ENCODE measurements around the gene COL18A1. TPM values are rescaled to one million over a fixed set of nuclear protein-coding genes. Genes with fewer than 3 reads are reported as not detected.

Gene COL18A1
- total and polyA plus RNA-seq, 2 experiments from 2014 or later = 97.1 to 140 TPM

DNA sequence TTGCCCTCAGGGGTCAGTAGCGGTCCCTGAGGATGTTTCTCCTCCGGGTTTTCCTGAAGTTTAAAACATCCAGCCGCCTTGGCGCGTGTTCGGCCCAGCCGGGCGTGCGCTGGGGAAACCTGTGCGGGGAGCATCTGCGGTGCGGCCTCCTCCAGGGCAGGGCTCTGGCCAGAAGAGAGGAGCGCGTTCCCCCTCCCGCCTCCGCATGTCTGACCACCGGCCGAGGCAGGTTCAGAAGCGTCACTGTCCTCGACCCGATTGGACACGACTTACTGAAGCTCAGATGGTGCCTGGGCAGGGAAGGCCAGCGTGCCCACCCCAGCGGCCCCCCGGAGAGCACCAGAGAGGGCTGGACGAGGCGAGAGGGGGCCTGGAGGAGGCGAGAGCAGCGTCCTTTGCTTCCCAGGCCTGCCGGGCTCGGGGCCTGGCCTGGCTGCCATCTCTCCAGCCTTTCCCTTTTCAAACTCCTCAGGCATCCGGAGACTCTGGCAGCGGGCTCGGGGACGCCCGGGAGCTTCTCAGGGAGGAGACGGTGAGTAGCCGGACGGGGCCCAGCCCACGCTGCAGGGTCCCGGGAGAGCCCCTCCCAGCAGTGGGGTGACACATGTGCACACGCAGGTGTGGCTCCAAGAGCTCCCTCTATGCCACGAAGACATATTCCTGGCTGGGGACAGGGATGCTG is 70.2 kb downstream of the COL18A1 start:
- WGBS (ENCODE audit: low lambda C conversion rate, missing lambda C conversion rate) = 96% methylated on average over 43 of the region's 43 CpGs
- no peak overlapping the region for H2AFZ ChIP-seq
- H3K4me1 ChIP-seq (ENCODE audit: insufficient read depth) = peaks cover 25% of the 10 kb centered on the region
- no peaks in the 10 kb centered on the region for H3K9me2 ChIP-seq (replicated peaks; ENCODE audit: insufficient read depth)
- H3K27ac ChIP-seq = no peak overlapping the region
- H3K4me2 ChIP-seq = no peak overlapping the region
- no peaks in the 10 kb centered on the region for H4K20me1 ChIP-seq (ENCODE audit: insufficient read depth, poor library complexity, severe bottlenecking)
- H3K36me3 ChIP-seq (replicated peaks; ENCODE audit: insufficient read depth, low read depth) = no peaks in the 10 kb centered on the region
- H3K79me2 ChIP-seq = peaks cover 4% of the 10 kb centered on the region
- no peaks in the 10 kb centered on the region for H3K9me3 ChIP-seq (ENCODE audit: low read depth)
- TF ChIP-seq EZH2phosphoT487 (IDR thresholded peaks at IDR 0.05; ENCODE audit: low read depth, severe bottlenecking, unreplicated experiment) (no peak), EZH2 (IDR thresholded peaks at IDR 0.05; ENCODE audit: borderline replicate concordance) (no peak)
- TF ChIP-seq, protein P1, sequence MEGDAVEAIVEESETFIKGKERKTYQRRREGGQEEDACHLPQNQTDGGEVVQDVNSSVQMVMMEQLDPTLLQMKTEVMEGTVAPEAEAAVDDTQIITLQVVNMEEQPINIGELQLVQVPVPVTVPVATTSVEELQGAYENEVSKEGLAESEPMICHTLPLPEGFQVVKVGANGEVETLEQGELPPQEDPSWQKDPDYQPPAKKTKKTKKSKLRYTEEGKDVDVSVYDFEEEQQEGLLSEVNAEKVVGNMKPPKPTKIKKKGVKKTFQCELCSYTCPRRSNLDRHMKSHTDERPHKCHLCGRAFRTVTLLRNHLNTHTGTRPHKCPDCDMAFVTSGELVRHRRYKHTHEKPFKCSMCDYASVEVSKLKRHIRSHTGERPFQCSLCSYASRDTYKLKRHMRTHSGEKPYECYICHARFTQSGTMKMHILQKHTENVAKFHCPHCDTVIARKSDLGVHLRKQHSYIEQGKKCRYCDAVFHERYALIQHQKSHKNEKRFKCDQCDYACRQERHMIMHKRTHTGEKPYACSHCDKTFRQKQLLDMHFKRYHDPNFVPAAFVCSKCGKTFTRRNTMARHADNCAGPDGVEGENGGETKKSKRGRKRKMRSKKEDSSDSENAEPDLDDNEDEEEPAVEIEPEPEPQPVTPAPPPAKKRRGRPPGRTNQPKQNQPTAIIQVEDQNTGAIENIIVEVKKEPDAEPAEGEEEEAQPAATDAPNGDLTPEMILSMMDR (IDR thresholded peaks at IDR 0.05; ENCODE audit: poor library complexity) = no peak
- H3K4me3 ChIP-seq = no peak overlapping the region
- DNase-seq (ENCODE audit: low spot score) = no peak
- no peaks in the 10 kb centered on the region for H3K27me3 ChIP-seq

DNA sequence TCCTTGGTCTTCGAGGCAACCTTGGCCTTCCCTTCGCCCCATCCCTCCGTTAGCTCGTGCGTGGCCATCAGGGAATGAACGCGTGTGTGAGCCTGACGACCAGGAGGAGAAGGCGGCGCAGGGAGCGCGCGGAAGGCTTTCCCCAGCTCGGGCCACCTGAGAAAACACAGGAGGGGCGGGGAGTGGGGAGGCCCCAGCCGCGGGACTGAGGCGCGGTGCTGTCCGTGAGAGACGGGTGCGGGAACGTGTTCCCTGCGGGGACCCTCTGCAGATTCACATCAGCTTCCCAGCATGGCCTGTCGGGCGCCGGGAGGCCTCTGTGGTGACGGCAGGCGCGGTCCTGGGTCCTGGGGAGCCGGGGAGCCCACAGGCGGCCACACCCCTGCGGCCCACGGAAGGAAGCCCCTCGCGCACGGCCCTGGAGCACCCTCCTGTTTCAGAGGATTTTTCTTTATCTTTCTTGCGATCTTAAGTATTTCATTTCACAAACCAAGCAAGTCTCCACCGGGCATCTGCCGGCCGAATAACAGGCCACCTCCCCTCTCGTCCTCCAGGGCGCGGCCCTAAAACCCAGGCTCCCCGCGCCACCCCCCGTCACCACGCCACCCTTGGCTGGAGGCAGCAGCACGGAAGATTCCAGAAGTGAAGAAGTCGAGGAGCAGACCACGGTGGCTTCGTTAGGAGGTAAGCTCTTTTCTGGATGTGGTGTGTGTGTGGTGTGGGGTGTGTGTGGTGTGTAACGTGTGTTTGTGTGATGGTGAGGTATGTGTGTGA is 71.0 kb downstream of the COL18A1 start:
- H3K9me2 ChIP-seq (replicated peaks; ENCODE audit: insufficient read depth) = no peaks in the 10 kb centered on the region
- H3K79me2 ChIP-seq = peaks cover 4% of the 10 kb centered on the region
- H4K20me1 ChIP-seq (ENCODE audit: insufficient read depth, poor library complexity, severe bottlenecking) = no peaks in the 10 kb centered on the region
- TF ChIP-seq EZH2phosphoT487 (IDR thresholded peaks at IDR 0.05; ENCODE audit: low read depth, severe bottlenecking, unreplicated experiment) (no peak), EZH2 (IDR thresholded peaks at IDR 0.05; ENCODE audit: borderline replicate concordance) (no peak)
- TF ChIP-seq, protein P1 (IDR thresholded peaks at IDR 0.05; ENCODE audit: poor library complexity) = no peak
- no peaks in the 10 kb centered on the region for H3K9me3 ChIP-seq (ENCODE audit: low read depth)
- no peak overlapping the region for H3K4me3 ChIP-seq
- no peak overlapping the region for H3K4me2 ChIP-seq
- no peak for DNase-seq (ENCODE audit: low spot score)
- 95% methylated on average over 47 of the region's 53 CpGs for WGBS (ENCODE audit: low lambda C conversion rate, missing lambda C conversion rate)
- H3K4me1 ChIP-seq (ENCODE audit: insufficient read depth) = peaks cover 18% of the 10 kb centered on the region
- H3K36me3 ChIP-seq (replicated peaks; ENCODE audit: insufficient read depth, low read depth) = no peaks in the 10 kb centered on the region
- H2AFZ ChIP-seq = no peak overlapping the region
- H3K27me3 ChIP-seq = no peaks in the 10 kb centered on the region
- no peak overlapping the region for H3K27ac ChIP-seq

DNA sequence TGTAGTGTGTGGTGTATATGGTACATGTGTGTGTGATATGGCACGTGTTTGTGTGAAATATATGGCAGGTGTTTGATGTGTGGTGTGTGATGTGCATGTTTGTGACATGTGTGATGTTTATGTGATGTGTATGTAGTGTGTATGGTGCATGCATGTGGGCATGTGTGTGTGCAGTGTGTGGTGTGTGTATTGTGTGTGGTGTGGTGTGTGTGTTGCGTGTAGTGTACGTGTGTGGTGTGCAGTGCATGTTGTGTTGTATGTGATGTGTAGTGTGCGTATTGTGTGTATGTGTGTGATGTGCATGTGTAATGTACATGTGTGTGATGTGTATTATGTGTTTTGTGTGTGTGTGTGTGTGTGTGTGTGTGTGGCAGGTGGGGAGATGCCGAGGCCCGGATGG is 71.6 kb downstream of the COL18A1 start:
- Histone ChIP-seq H3K9me3 (ENCODE audit: low read depth) (no peaks in the 10 kb centered on the region), H4K20me1 (ENCODE audit: insufficient read depth, poor library complexity, severe bottlenecking) (no peaks in the 10 kb centered on the region), H3K79me2 (peaks cover 4% of the 10 kb centered on the region), H3K4me3 (no peak overlapping the region), H3K27ac (no peak overlapping the region), H3K9me2 (replicated peaks; ENCODE audit: insufficient read depth) (no peaks in the 10 kb centered on the region), H3K36me3 (replicated peaks; ENCODE audit: insufficient read depth, low read depth) (no peaks in the 10 kb centered on the region), H2AFZ (no peak overlapping the region), H3K4me2 (no peak overlapping the region), H3K4me1 (ENCODE audit: insufficient read depth) (peaks cover 12% of the 10 kb centered on the region), H3K27me3 (no peaks in the 10 kb centered on the region)
- 99% methylated on average over 6 of the region's 6 CpGs for WGBS (ENCODE audit: low lambda C conversion rate, missing lambda C conversion rate)
- DNase-seq (ENCODE audit: low spot score) = no peak
- TF ChIP-seq EZH2phosphoT487 (IDR thresholded peaks at IDR 0.05; ENCODE audit: low read depth, severe bottlenecking, unreplicated experiment) (no peak), EZH2 (IDR thresholded peaks at IDR 0.05; ENCODE audit: borderline replicate concordance) (no peak)
- TF ChIP-seq, protein P1 (IDR thresholded peaks at IDR 0.05; ENCODE audit: poor library complexity) = no peak

Measured in hepatocyte (in vitro differentiated cells).